DOHH2 (cell line): ENCODE measurements around the gene C1QTNF12.

Experiments used
- H3F3A ChIP-seq: fragments of 200-600 bp; sonication (generic), shearing (Covaris generic); 2 replicates; pipeline ENCODE4 v1.6.0; 2016; ENCODE audit warnings: antibody characterized with exemption, mild to moderate bottlenecking; ENCODE audit not compliant: control insufficient read depth, insufficient read depth
- H3K27ac ChIP-seq: fragments of 200-600 bp; sonication (generic); 2 replicates; pipeline ENCODE4 v1.5.1; 2014; ENCODE audit warnings: low read depth, mild to moderate bottlenecking, low read length, moderate library complexity
- H3K27me3 ChIP-seq: fragments of 200-600 bp; sonication (generic); 2 replicates; pipeline ENCODE4 v1.6.1; 2014; ENCODE audit warnings: mild to moderate bottlenecking, low read length, mixed read lengths; ENCODE audit not compliant: control insufficient read depth
- H3K36me3 ChIP-seq: fragments of 200-600 bp; sonication (generic); 2 replicates; pipeline ENCODE4 v1.6.1; 2014; ENCODE audit warnings: mild to moderate bottlenecking, low read length, moderate library complexity, mixed read lengths; ENCODE audit not compliant: control insufficient read depth
- H3K4me1 ChIP-seq: fragments of 200-600 bp; sonication (generic); 2 replicates; pipeline ENCODE4 v1.6.1; 2014; ENCODE audit warnings: mild to moderate bottlenecking, low read length, mixed read lengths; ENCODE audit not compliant: control insufficient read depth
- H3K4me2 ChIP-seq: fragments of 200-600 bp; sonication (generic); 2 replicates; pipeline ENCODE4 v1.6.0; 2014; ENCODE audit warnings: mild to moderate bottlenecking, low read length, moderate library complexity
- H3K4me3 ChIP-seq: fragments of 200-600 bp; sonication (generic); 2 replicates; pipeline ENCODE4 v1.5.1; 2014; ENCODE audit warnings: mild to moderate bottlenecking, low read length, mixed read lengths
- H3K79me2 ChIP-seq: fragments of 200-600 bp; sonication (generic); 2 replicates; pipeline ENCODE4 v1.6.1; 2014; ENCODE audit warnings: mild to moderate bottlenecking, low read length, mixed read lengths; ENCODE audit not compliant: control insufficient read depth
- H3K9me2 ChIP-seq: fragments of 200-600 bp; sonication (generic); replicated peaks from 2 replicates; pipeline ENCODE4 v1.6.1; 2014; ENCODE audit warnings: mild to moderate bottlenecking, low read length, mixed read lengths; ENCODE audit not compliant: control insufficient read depth
- H3K9me3 ChIP-seq: fragments of 200-600 bp; sonication (generic); 2 replicates; pipeline ENCODE4 v1.6.1; 2014; ENCODE audit warnings: antibody characterized with exemption, low read length, mixed read lengths; ENCODE audit not compliant: control insufficient read depth, insufficient read depth
- H4K20me1 ChIP-seq: fragments of 200-600 bp; sonication (generic); 2 replicates; pipeline ENCODE4 v1.6.0; 2014; ENCODE audit warnings: low read depth, mild to moderate bottlenecking, antibody characterized with exemption, low read length, moderate library complexity; ENCODE audit not compliant: control insufficient read depth, insufficient read depth
- EZH2phosphoT487 ChIP-seq: fragments of 200-600 bp; sonication (generic); IDR thresholded peaks from 2 replicates; pipeline ENCODE4 v1.6.1; 2017; ENCODE audit warnings: borderline replicate concordance, mild to moderate bottlenecking, antibody characterized with exemption, low read length, moderate library complexity, mixed read lengths
- TF ChIP-seq, protein P1 (sequence below): fragments of 200-600 bp; sonication (generic); IDR thresholded peaks from one replicate; pipeline ENCODE4 v1.5.1; 2014; ENCODE audit warnings: antibody characterized with exemption, mild to moderate bottlenecking, low read depth, low read length; ENCODE audit not compliant: poor library complexity, severe bottlenecking

C1QTNF12 gene

GRCh38 chr1:1287288-1288110, 41.0 kb upstream of the C1QTNF12 start:
- H4K20me1 ChIP-seq = no peaks in the 10 kb centered on the region
- no peaks in the 10 kb centered on the region for H3F3A ChIP-seq
- no peaks in the 10 kb centered on the region for H3K36me3 ChIP-seq
- no peaks in the 10 kb centered on the region for H3K9me2 ChIP-seq
- no peaks in the 10 kb centered on the region for H3K27me3 ChIP-seq
- H3K4me3 ChIP-seq = no peak overlapping the region
- H3K4me2 ChIP-seq = no peak overlapping the region
- H3K79me2 ChIP-seq = no peaks in the 10 kb centered on the region
- H3K9me3 ChIP-seq = no peaks in the 10 kb centered on the region; the same call in 1 of the 2 replicates
- no peak overlapping the region for H3K27ac ChIP-seq
- H3K4me1 ChIP-seq = no peaks in the 10 kb centered on the region
- TF ChIP-seq EZH2phosphoT487 = no peak
- TF ChIP-seq, protein P1, sequence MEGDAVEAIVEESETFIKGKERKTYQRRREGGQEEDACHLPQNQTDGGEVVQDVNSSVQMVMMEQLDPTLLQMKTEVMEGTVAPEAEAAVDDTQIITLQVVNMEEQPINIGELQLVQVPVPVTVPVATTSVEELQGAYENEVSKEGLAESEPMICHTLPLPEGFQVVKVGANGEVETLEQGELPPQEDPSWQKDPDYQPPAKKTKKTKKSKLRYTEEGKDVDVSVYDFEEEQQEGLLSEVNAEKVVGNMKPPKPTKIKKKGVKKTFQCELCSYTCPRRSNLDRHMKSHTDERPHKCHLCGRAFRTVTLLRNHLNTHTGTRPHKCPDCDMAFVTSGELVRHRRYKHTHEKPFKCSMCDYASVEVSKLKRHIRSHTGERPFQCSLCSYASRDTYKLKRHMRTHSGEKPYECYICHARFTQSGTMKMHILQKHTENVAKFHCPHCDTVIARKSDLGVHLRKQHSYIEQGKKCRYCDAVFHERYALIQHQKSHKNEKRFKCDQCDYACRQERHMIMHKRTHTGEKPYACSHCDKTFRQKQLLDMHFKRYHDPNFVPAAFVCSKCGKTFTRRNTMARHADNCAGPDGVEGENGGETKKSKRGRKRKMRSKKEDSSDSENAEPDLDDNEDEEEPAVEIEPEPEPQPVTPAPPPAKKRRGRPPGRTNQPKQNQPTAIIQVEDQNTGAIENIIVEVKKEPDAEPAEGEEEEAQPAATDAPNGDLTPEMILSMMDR = no peak

DNA sequence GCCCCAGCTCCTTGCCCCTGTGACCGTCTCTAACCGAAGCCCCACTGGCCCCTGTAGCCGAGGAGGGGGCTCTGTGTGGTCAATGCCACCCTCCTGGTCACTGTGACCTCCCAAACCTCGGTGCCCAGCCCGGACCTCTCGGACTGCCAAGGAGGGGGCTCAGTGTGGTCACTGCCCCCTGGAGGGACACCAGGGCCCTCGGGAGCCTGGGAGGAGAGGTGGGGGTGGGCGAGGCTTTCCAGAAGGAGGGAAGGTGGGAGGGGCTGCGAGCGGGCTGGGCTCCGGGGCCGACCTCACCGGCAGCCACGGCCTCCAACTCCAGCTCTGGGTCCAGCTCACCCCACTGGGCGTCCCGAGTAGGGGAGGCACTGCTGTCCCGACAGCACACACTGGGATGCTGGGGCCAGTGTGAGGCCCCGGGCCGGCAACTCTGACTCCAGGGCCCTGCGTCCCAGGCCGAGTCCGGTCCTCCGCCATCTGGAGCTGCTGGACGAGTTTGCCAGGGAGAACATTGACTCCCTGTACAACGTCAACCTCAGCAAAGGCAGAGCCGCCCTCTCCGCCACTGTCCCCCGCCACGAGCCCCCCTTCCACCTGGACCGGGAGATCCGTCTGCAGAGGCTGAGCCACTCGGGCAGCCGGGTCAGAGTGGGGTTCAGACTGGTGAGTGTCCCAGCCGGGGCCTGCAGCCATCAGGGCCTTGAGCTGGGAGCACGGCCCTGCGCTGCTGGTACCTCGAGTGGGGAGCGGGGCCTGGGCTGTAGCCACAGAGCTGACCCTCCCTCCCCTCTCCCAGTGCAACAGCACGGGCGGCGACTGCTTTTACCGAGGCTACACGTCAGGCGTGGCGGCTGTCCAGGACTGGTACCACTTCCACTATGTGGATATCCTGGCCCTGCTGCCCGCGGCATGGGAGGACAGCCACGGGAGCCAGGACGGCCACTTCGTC, 40.1 kb upstream of the C1QTNF12 start:
- Histone ChIP-seq H3K9me3 (no peaks in the 10 kb centered on the region; the same call in 1 of the 2 replicates), H3K4me3 (no peak overlapping the region), H3K4me2 (no peak overlapping the region), H3K9me2 (no peaks in the 10 kb centered on the region), H3K4me1 (no peaks in the 10 kb centered on the region), H3K27ac (no peak overlapping the region), H3F3A (no peaks in the 10 kb centered on the region), H4K20me1 (no peaks in the 10 kb centered on the region), H3K36me3 (no peaks in the 10 kb centered on the region), H3K27me3 (no peaks in the 10 kb centered on the region), H3K79me2 (no peaks in the 10 kb centered on the region)
- TF ChIP-seq EZH2phosphoT487 = no peak
- TF ChIP-seq, protein P1 = no peak

- Histone ChIP-seq H3K4me2 (no peak overlapping the region), H3K27me3 (no peaks in the 10 kb centered on the region), H3K4me1 (no peaks in the 10 kb centered on the region), H3K9me2 (no peaks in the 10 kb centered on the region), H4K20me1 (no peaks in the 10 kb centered on the region), H3K4me3 (no peak overlapping the region), H3K36me3 (no peaks in the 10 kb centered on the region), H3F3A (no peaks in the 10 kb centered on the region), H3K9me3 (no peaks in the 10 kb centered on the region; the same call in 1 of the 2 replicates), H3K79me2 (no peaks in the 10 kb centered on the region), H3K27ac (no peak overlapping the region)
- TF ChIP-seq, protein P1 = no peak
- no peak for TF ChIP-seq EZH2phosphoT487
These were observed 39.2 kb upstream of the C1QTNF12 start for GRCh38 chr1:1285611-1286311.
